GM12891 (cell line): Measurements from ENCODE around the gene CHST8.

ENCODE experiments used
- PAX5 ChIP-seq: IDR thresholded peaks from 2 replicates; pipeline ENCODE4 v1.6.1; 2011; ENCODE audit warnings: low read length, moderate library complexity, mild to moderate bottlenecking; ENCODE audit not compliant: insufficient read depth, severe bottlenecking
- POLR2A ChIP-seq: IDR thresholded peaks from 2 replicates; pipeline ENCODE4 v1.6.1; 2011; ENCODE audit warnings: low read depth, low read length, control low read depth
- POLR2AphosphoS5 ChIP-seq: IDR thresholded peaks from 2 replicates; pipeline ENCODE4 v1.6.1; 2011; ENCODE audit warnings: low read depth, low read length, control low read depth
- POU2F2 ChIP-seq: IDR thresholded peaks from 2 replicates; pipeline ENCODE4 v1.6.1; 2011; ENCODE audit warnings: low read depth, mild to moderate bottlenecking, control low read depth, low read length, moderate library complexity
- SPI1 ChIP-seq: IDR thresholded peaks from 2 replicates; pipeline ENCODE4 v1.6.1; 2011; ENCODE audit warnings: low read depth, low read length, control low read depth
- TAF1 ChIP-seq: IDR thresholded peaks from 2 replicates; pipeline ENCODE4 v1.6.1; 2011; ENCODE audit warnings: low read depth, low read length, control low read depth

DNA sequence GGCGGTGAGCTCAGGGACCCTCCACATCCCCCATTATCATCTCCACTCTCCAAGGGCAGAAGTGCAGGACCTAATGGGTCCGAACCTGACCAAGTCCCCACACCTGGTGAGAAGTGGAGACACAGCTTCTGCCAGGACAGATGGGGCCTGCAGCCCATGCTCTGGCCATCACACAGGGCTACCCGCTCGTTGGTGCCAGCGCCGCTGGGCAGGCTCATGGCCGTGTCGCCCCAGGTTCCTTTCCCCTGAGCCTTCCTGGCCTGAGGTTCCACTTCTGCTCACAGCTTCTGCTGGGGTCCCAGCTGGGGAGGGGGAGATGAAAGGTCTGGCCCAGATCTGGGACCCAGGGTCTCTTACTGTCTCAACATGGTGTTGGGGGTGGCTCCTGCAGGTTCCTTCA is 126.5 kb downstream of the CHST8 start:
- TF ChIP-seq POLR2AphosphoS5 (no peak), POLR2A (no peak), SPI1 (no peak), PAX5 (no peak), TAF1 (no peak), POU2F2 (no peak)
